GM12878 (cell line): ENCODE results near the gene MRPS35. TPM values are rescaled to one million over a fixed set of nuclear protein-coding genes. Genes with fewer than 3 reads are reported as not detected.

ENCODE experiments used
- ATAC-seq: fragments of 200-7000 bp; cut with Tn5 transposase; 3 replicates; pipeline ENCODE4 v1.9.1; 2020; ENCODE audit warnings: mild to moderate bottlenecking, moderate library complexity
- BruUV-seq: library from RNA; stranded (reverse); fragments of 400-500 nt; replicated peaks from 2 replicates; lab custom pipeline; 2021; lab: Mats Ljungman, UMichigan
- CTCF ChIA-PET: fragments of 300-600 bp; sonication (Branson Sonifier 250); formaldehyde crosslinking; extraction: SDS; loops from one replicate; lab custom pipeline; 2021; ENCODE audit warnings: inconsistent platforms; lab: Yijun Ruan, JAX
- POLR2A ChIA-PET: fragments of 350-600 bp; formaldehyde crosslinking; extraction: SDS; loops from one replicate; lab custom pipeline; 2021; ENCODE audit warnings: inconsistent platforms; lab: Charles Lee
- RAD21 ChIA-PET: fragments of 300-600 bp; sonication (Branson Sonifier 250); formaldehyde crosslinking; loops from one replicate; lab custom pipeline; 2023; ENCODE audit warnings: antibody characterized with exemption; ENCODE audit not compliant: unreplicated experiment; lab: Charles Lee
- SMC1A ChIA-PET: fragments of 300-600 bp; sonication (Branson Sonifier 250); formaldehyde crosslinking; loops from one replicate; lab custom pipeline; 2023; ENCODE audit not compliant: unreplicated experiment, uncharacterized antibody; lab: Charles Lee
- DNase-seq: peaks from one replicate; pipeline ENCODE4 v3.0.0-alpha.2; 2011; ENCODE audit warnings: low read depth, low spot score
- FAIRE-seq: peaks from 3 replicates; lab custom pipeline; 2011; peaks lifted over from hg19 to GRCh38; lab: Jason Lieb, UNC
- H2AFZ ChIP-seq: 2 replicates; pipeline ENCODE4 v1.6.0; 2011; ENCODE audit warnings: low read depth, low read length, control low read depth; ENCODE audit not compliant: control insufficient read depth
- H3K27ac ChIP-seq: 2 replicates; pipeline ENCODE4 v1.5.1; 2011; ENCODE audit warnings: control low read depth; ENCODE audit not compliant: control insufficient read depth, insufficient read depth
- H3K27me3 ChIP-seq, 2 experiments: replicated peaks in 1 of 2; 2 replicates each; pipeline versions ENCODE4 v1.6.0 to v1.6.1; 2011; ENCODE audit warnings: low read length in 1 of 2; ENCODE audit not compliant: control insufficient read depth in 2 of 2, insufficient read depth in 2 of 2
- H3K36me3 ChIP-seq, 2 experiments: 2 replicates each; pipeline ENCODE4 v1.5.1; 2011; ENCODE audit warnings: low read length in 1 of 2; ENCODE audit not compliant: control insufficient read depth in 2 of 2, insufficient read depth in 2 of 2
- H3K4me1 ChIP-seq: 2 replicates; pipeline ENCODE4 v1.6.1; 2011; ENCODE audit warnings: mild to moderate bottlenecking, low read length, moderate library complexity, mixed read lengths; ENCODE audit not compliant: control insufficient read depth, insufficient read depth
- H3K4me2 ChIP-seq: 2 replicates; pipeline ENCODE4 v1.6.0; 2011; ENCODE audit warnings: control low read depth; ENCODE audit not compliant: control insufficient read depth, insufficient read depth
- H3K4me3 ChIP-seq: fragments of 200-600 bp; sonication (generic); 2 replicates; pipeline ENCODE4 v1.5.1; 2016
- H3K79me2 ChIP-seq: 2 replicates; pipeline ENCODE4 v1.6.0; 2011; ENCODE audit warnings: low read length; ENCODE audit not compliant: control insufficient read depth, insufficient read depth
- H3K9ac ChIP-seq: 2 replicates; pipeline ENCODE4 v1.8.0; 2011; ENCODE audit warnings: low read length, control low read depth, mixed read lengths; ENCODE audit not compliant: control insufficient read depth, insufficient read depth
- H3K9me3 ChIP-seq: replicated peaks from 3 replicates; pipeline ENCODE4 v1.5.1; 2011; ENCODE audit warnings: mild to moderate bottlenecking, low read length; ENCODE audit not compliant: control insufficient read depth, insufficient read depth
- H4K20me1 ChIP-seq: 2 replicates; pipeline ENCODE4 v1.6.0; 2011; ENCODE audit not compliant: control insufficient read depth, insufficient read depth
- EGR1 ChIP-seq, 2 experiments: IDR thresholded peaks; 1 replicate in 1 of 2; 2 replicates in 1 of 2; pipeline ENCODE4 v1.6.1; 2011 to 2012; ENCODE audit warnings: low read depth in 2 of 2, low read length in 2 of 2, borderline replicate concordance in 1 of 2, mild to moderate bottlenecking in 1 of 2, moderate library complexity in 1 of 2
- GABPA ChIP-seq: IDR thresholded peaks from 2 replicates; pipeline ENCODE4 v1.6.1; 2014; ENCODE audit warnings: antibody characterized with exemption, low read depth, mild to moderate bottlenecking, inconsistent platforms
- MYC ChIP-seq: IDR thresholded peaks from 2 replicates; pipeline ENCODE4 v1.6.1; 2011; ENCODE audit warnings: mild to moderate bottlenecking, low read length, moderate library complexity, inconsistent platforms; ENCODE audit not compliant: insufficient read depth, insufficient replicate concordance, insufficient read length, severe bottlenecking
- PAX5 ChIP-seq: IDR thresholded peaks from 2 replicates; pipeline ENCODE4 v1.6.1; 2011; ENCODE audit warnings: low read depth, low read length, borderline replicate concordance
- RAD21 ChIP-seq: IDR thresholded peaks from 2 replicates; pipeline ENCODE4 v1.6.1; 2011; ENCODE audit warnings: mild to moderate bottlenecking, low read depth, low read length, moderate library complexity; ENCODE audit not compliant: insufficient read depth
- RCOR1 ChIP-seq: conservative IDR thresholded peaks from 2 replicates; pipeline ENCODE4 v1.6.1; 2012; ENCODE audit warnings: low read depth, low read length, improper control_type of control experiment
- SMARCA5 ChIP-seq: fragments of 450-650 bp; IDR thresholded peaks from 2 replicates; pipeline ENCODE4 v1.6.1; 2017; ENCODE audit warnings: mild to moderate bottlenecking
- TBL1XR1 ChIP-seq: IDR thresholded peaks from 2 replicates; pipeline ENCODE4 v1.6.1; 2012; ENCODE audit warnings: low read depth, low read length, improper control_type of control experiment
- TCF3 ChIP-seq: IDR thresholded peaks from 2 replicates; pipeline ENCODE4 v1.6.1; 2012; ENCODE audit warnings: low read depth, mild to moderate bottlenecking, low read length, borderline replicate concordance; ENCODE audit not compliant: insufficient read depth
- WGBS: methylation state at CpG from one replicate; pipeline ENCODE4 v1.1.6; 2016; ENCODE audit warnings: low lambda C conversion rate; ENCODE audit not compliant: insufficient replicate concordance, insufficient coverage; ENCODE audit errors: missing lambda C conversion rate; 5-methylcytosine and 5-hydroxymethylcytosine counted together
- in situ Hi-C: fragments of 300-500 bp; cut with MboI; formaldehyde crosslinking; loops from 9 replicates; pipeline ENCODE4 v1.14.3; 2018; ENCODE audit warnings: mixed read lengths
- intact Hi-C: fragments of 100-400 bp; cut with micrococcal nuclease; formaldehyde crosslinking; loops from one replicate; pipeline ENCODE4 v1.14.2; 2022; ENCODE audit not compliant: unreplicated experiment
- polyA plus RNA-seq, 11 experiments: library from polyadenylated mRNA; depleted of rRNA in 4 of 11; unstranded in 6 of 11; stranded (reverse) in 5 of 11; fragments of >200 nt; fragmentation: Nextera tagmentation in 4 of 11; fragmentation: Illumina TruSeq in 1 of 11; extraction: Ambion mirVana in 4 of 11; extraction: Trizol in 1 of 11; gene quantifications; 1 replicate in 1 of 11; 2 replicates in 10 of 11; pipeline versions ENCODE4 v1.2.1 to v1.2.3, GENCODE V29; 2011 to 2016; ENCODE audit warnings: inconsistent platforms in 2 of 11, missing spikeins in 2 of 11, low read depth in 1 of 11
- total RNA-seq, 4 experiments: library from RNA; depleted of rRNA in 3 of 4; stranded (reverse); fragments of >200 nt in 3 of 4; fragmentation: Illumina TruSeq in 1 of 4; extraction: Trizol in 1 of 4; gene quantifications; 2 replicates each; pipeline versions ENCODE4 v1.2.1 to v1.2.3, GENCODE V29; 2013 to 2021
- TF ChIP-seq, protein P1 (sequence below): fragments of 450-650 bp; IDR thresholded peaks from 2 replicates; pipeline ENCODE4 v1.6.1; 2014; ENCODE audit warnings: mild to moderate bottlenecking
- TF ChIP-seq, protein P2 (sequence below): IDR thresholded peaks from 2 replicates; pipeline ENCODE4 v1.6.1; 2011; ENCODE audit warnings: low read depth, mild to moderate bottlenecking, low read length, moderate library complexity, borderline replicate concordance; ENCODE audit errors: extremely low read depth

The MRPS35 gene
- total and polyA plus RNA-seq, 10 of the 15 experiments (the other 5 are each of a cell fraction or from before 2014, with no cell fraction given), result 45.7 to 111 (median 67.1) TPM

DNA sequence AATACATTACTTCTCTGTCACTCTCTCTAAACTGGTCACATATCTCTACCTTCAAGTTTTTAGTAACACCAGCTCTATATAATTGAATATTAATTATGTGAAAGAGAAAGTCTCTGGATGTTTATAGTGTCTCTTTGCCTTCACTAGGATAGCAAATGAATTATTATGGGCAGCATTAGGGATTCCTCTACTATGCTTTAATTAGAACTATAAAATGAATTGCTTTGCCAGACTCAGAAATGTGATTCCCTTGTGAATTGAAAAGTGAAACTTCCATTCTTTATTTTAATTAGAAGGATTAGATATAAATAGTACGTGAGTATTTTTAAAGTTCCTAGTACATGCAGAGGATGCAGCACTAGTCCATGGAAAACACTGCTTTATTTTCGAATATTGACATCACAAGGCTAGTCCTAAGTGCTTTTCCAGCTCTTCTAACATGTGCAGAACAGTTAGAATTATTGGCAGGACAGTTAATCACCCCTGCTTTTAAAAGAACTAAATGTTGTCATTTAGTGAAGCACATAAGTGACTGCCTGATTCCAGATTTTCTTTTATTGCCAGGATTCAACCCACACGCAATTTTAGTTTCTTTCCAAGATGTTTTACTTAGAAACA is 37.4 kb upstream of the MRPS35 start:
- intact Hi-C loops, result no loop called here

DNA sequence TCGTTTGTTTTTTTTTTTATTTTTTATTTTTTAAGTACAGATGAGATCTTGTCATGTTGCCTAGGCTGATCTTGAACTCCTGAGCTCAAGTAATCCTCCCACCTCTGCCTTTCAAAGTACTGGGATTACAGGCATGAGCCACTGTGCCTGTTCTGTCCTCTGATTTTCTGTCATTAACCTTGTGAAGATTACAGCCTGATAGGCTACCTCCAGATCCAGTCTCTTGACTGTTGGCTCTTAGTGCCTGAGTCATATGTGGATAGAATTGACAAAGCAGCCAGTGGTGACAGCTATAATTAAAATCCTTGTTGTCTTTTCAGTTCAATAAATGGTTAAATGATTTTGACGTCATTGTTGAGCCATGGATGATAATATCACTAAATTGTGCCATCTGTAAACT is 35.6 kb upstream of the MRPS35 start:
- no peak for TF ChIP-seq TBL1XR1
- TF ChIP-seq RAD21, result no peak
- TF ChIP-seq RCOR1, result no peak
- TF ChIP-seq, protein P1, sequence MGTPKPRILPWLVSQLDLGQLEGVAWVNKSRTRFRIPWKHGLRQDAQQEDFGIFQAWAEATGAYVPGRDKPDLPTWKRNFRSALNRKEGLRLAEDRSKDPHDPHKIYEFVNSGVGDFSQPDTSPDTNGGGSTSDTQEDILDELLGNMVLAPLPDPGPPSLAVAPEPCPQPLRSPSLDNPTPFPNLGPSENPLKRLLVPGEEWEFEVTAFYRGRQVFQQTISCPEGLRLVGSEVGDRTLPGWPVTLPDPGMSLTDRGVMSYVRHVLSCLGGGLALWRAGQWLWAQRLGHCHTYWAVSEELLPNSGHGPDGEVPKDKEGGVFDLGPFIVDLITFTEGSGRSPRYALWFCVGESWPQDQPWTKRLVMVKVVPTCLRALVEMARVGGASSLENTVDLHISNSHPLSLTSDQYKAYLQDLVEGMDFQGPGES, result no peak
- TF ChIP-seq MYC, result no peak
- TF ChIP-seq TCF3, result no peak
- TF ChIP-seq GABPA, result no peak
- TF ChIP-seq, protein P2, sequence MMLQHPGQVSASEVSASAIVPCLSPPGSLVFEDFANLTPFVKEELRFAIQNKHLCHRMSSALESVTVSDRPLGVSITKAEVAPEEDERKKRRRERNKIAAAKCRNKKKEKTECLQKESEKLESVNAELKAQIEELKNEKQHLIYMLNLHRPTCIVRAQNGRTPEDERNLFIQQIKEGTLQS, result no peak
- no peak for TF ChIP-seq SMARCA5
- no peak for TF ChIP-seq PAX5
- no peaks in the 10 kb centered on the region for H3K4me1 ChIP-seq
- no peaks in the 10 kb centered on the region for H3K27me3 ChIP-seq
- in situ Hi-C loops, result loop anchor here (25.0 kb wide), 1 partner anchor 238 kb away; the partner anchor contains the start of gene SMCO2
- no peak overlapping the region for H2AFZ ChIP-seq
- SMC1A ChIA-PET, result interaction anchor here (1.0 kb wide), 1 partner anchor 240 kb away, joined by 3 read pairs; no protein-coding TSS in a partner anchor
- no peak overlapping the region for H3K4me2 ChIP-seq
- RAD21 ChIA-PET, result interaction anchor here (0.6 kb wide), 1 partner anchor 29 kb away, joined by 4 read pairs; no protein-coding TSS in a partner anchor
- H4K20me1 ChIP-seq, result no peaks in the 10 kb centered on the region
- H3K36me3 ChIP-seq, result peaks cover 0 to 4% of the 10 kb centered on the region in 2 experiments; a peak in 1 of 4 replicates
- H3K79me2 ChIP-seq, result no peaks in the 10 kb centered on the region
- no peak for DNase-seq
- H3K27ac ChIP-seq, result no peak overlapping the region
- WGBS, result 45% methylated on average over 2 of the region's 2 CpGs
- H3K4me3 ChIP-seq, result no peak overlapping the region
- intact Hi-C loops, result no loop called here
- ATAC-seq, result no peak
- H3K9ac ChIP-seq, result no peak overlapping the region
- POLR2A ChIA-PET, result interaction anchor here (0.7 kb wide), 1 partner anchor 18 kb away, joined by 4 read pairs; no protein-coding TSS in a partner anchor
- CTCF ChIA-PET, result no interaction called here
- FAIRE-seq, result no peak
- no TSS peak for BruUV-seq
- H3K9me3 ChIP-seq, result no peaks in the 10 kb centered on the region

More for the DNA sequence above, 37.4 kb upstream of the MRPS35 start:
- H3K27me3 ChIP-seq, result no peaks in the 10 kb centered on the region
- no peak for TF ChIP-seq EGR1 (IDR thresholded peaks at IDR 0.05; ENCODE audit: borderline replicate concordance in 1 of 2, low read depth in 2 of 2, low read length in 2 of 2)
- SMC1A ChIA-PET, result no interaction called here
- POLR2A ChIA-PET, result no interaction called here
- H4K20me1 ChIP-seq, result no peaks in the 10 kb centered on the region
- no peaks in the 10 kb centered on the region for H3K9me3 ChIP-seq
- FAIRE-seq (no peak), DNase-seq (no peak), ATAC-seq (no peak)
- no peak overlapping the region for H3K4me2 ChIP-seq
- in situ Hi-C loops, result loop anchor here (25.0 kb wide), 1 partner anchor 236 kb away; the partner anchor contains the start of gene SMCO2
- no TSS peak for BruUV-seq
- H3K79me2 ChIP-seq, result no peaks in the 10 kb centered on the region
- H3K4me1 ChIP-seq, result no peaks in the 10 kb centered on the region
- no peak overlapping the region for H3K27ac ChIP-seq
- no peak overlapping the region for H2AFZ ChIP-seq
- H3K4me3 ChIP-seq, result no peak overlapping the region
- no peaks in the 10 kb centered on the region; a peak in 1 of 4 replicates for H3K36me3 ChIP-seq
- WGBS, result 49% methylated on average over 3 of the region's 3 CpGs
- no peak overlapping the region for H3K9ac ChIP-seq
- RAD21 ChIA-PET, result no interaction called here
- CTCF ChIA-PET, result interaction anchor here (0.8 to 1.1 kb wide), 3 partner anchors 10 to 239 kb away, joined by 3 to 4 read pairs (median 4); no protein-coding TSS in a partner anchor
